Erythroblast (primary cell): ENCODE results near the gene LRP3.

Experiments used
- DNase-seq, 2 experiments: peaks; one replicate each; lab custom pipeline; 2025; lab: John Stamatoyannopoulos, UW
- GATA1 ChIP-seq: IDR thresholded peaks from 2 replicates; pipeline ENCODE4 v1.6.1; 2011; ENCODE audit warnings: low read depth, mild to moderate bottlenecking, control low read depth, low read length, moderate library complexity
- POLR2A ChIP-seq: IDR thresholded peaks from 2 replicates; pipeline ENCODE4 v1.6.1; 2011; ENCODE audit warnings: mild to moderate bottlenecking, low read length

The LRP3 gene

GRCh38 chr19:33226550-33227241 is 32.6 kb downstream of the LRP3 start:
- TF ChIP-seq POLR2A = no peak
- no peak for TF ChIP-seq GATA1
- DNase-seq = no peak

GRCh38 chr19:33227242-33227650 is 33.1 kb downstream of the LRP3 start:
- DNase-seq = no peak
- TF ChIP-seq POLR2A = no peak
- TF ChIP-seq GATA1 = no peak

GRCh38 chr19:33227870-33228599 is 33.9 kb downstream of the LRP3 start:
- no peak for TF ChIP-seq GATA1
- no peak for TF ChIP-seq POLR2A
- no peak for DNase-seq

- no peak for TF ChIP-seq GATA1
- no peak for TF ChIP-seq POLR2A
- no peak for DNase-seq
These were observed 35.8 kb downstream of the LRP3 start for GRCh38 chr19:33229962-33230361.

- TF ChIP-seq POLR2A (no peak), GATA1 (no peak)
- DNase-seq = no peak
These were observed 37.4 kb downstream of the LRP3 start for GRCh38 chr19:33231511-33231910.

- no peak for TF ChIP-seq GATA1
- TF ChIP-seq POLR2A = no peak
- DNase-seq = no peak
These were observed 38.5 kb downstream of the LRP3 start for GRCh38 chr19:33232656-33233055.

- no peak for TF ChIP-seq GATA1
- TF ChIP-seq POLR2A = no peak
- no peak for DNase-seq
These were observed 39.1 kb downstream of the LRP3 start for GRCh38 chr19:33233056-33233873.

- DNase-seq = no peak
- no peak for TF ChIP-seq POLR2A
- no peak for TF ChIP-seq GATA1
These were observed 40.0 kb downstream of the LRP3 start for GRCh38 chr19:33234092-33234491.

- TF ChIP-seq POLR2A (no peak), GATA1 (no peak)
These were observed 40.6 kb downstream of the LRP3 start for GRCh38 chr19:33234736-33235135.

GRCh38 chr19:33235269-33235995 is 41.3 kb downstream of the LRP3 start:
- TF ChIP-seq POLR2A = no peak
- no peak for TF ChIP-seq GATA1
- DNase-seq = peak; percentile 62 to 82

More at GRCh38 chr19:33234736-33235135, 40.6 kb downstream of the LRP3 start:
- no peak for DNase-seq

- no peak for DNase-seq
- TF ChIP-seq GATA1 (no peak), POLR2A (no peak)
These were observed 41.8 kb downstream of the LRP3 start for GRCh38 chr19:33235996-33236350.

- TF ChIP-seq POLR2A (no peak), GATA1 (no peak)
These were observed 42.7 kb downstream of the LRP3 start for GRCh38 chr19:33236696-33237390.

More at GRCh38 chr19:33236696-33237390, 42.7 kb downstream of the LRP3 start:
- no peak for DNase-seq
